Measurements from ENCODE around the gene PTEN. TPM values are rescaled to one million over a fixed set of nuclear protein-coding genes. Genes with fewer than 3 reads are reported as not detected.

PTEN gene
- total RNA-seq, 1 donor from 2014 or later, result 121 TPM

DNA sequence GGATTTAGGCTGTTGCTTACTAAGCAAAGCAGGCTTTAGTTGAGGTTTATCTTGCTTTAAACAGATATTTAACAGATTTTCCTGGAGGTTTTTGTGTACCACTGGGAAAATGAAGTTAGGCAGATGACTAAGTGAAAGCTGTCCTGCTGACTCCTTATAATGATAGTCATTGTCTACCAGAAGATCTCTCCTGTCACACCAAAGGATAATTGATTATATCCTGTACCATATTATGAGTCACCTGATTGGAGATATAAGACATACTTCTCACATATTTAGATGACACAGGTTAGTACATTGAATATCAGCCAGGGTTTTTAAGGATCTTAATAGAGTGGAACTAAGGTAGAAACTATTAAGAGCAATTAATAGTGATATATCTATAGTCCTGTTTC is 68.4 kb downstream of the PTEN start:
- peaks cover 63% of the 10 kb centered on the region for H3K4me1 ChIP-seq
- TF ChIP-seq POLR2A (IDR thresholded peaks at IDR 0.05) (no peak), POLR2AphosphoS5 (IDR thresholded peaks at IDR 0.05; ENCODE audit: insufficient read depth in 1 of 2, low read depth in 1 of 2) (no peak)
- TF ChIP-seq, protein P1, sequence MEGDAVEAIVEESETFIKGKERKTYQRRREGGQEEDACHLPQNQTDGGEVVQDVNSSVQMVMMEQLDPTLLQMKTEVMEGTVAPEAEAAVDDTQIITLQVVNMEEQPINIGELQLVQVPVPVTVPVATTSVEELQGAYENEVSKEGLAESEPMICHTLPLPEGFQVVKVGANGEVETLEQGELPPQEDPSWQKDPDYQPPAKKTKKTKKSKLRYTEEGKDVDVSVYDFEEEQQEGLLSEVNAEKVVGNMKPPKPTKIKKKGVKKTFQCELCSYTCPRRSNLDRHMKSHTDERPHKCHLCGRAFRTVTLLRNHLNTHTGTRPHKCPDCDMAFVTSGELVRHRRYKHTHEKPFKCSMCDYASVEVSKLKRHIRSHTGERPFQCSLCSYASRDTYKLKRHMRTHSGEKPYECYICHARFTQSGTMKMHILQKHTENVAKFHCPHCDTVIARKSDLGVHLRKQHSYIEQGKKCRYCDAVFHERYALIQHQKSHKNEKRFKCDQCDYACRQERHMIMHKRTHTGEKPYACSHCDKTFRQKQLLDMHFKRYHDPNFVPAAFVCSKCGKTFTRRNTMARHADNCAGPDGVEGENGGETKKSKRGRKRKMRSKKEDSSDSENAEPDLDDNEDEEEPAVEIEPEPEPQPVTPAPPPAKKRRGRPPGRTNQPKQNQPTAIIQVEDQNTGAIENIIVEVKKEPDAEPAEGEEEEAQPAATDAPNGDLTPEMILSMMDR (IDR thresholded peaks at IDR 0.05), result no peak
- no peak for DNase-seq (ENCODE audit: extremely low spot score in 2 of 2)
- no peak overlapping the region for H3K27ac ChIP-seq
- H3K9me3 ChIP-seq, result no peaks in the 10 kb centered on the region
- intact Hi-C loops (cut with DNase I), result no loop called here
- H3K36me3 ChIP-seq, result peaks cover 0 to 13% of the 10 kb centered on the region in 2 donors
- no peak overlapping the region for H3K4me3 ChIP-seq
- H3K27me3 ChIP-seq, result no peaks in the 10 kb centered on the region

DNA sequence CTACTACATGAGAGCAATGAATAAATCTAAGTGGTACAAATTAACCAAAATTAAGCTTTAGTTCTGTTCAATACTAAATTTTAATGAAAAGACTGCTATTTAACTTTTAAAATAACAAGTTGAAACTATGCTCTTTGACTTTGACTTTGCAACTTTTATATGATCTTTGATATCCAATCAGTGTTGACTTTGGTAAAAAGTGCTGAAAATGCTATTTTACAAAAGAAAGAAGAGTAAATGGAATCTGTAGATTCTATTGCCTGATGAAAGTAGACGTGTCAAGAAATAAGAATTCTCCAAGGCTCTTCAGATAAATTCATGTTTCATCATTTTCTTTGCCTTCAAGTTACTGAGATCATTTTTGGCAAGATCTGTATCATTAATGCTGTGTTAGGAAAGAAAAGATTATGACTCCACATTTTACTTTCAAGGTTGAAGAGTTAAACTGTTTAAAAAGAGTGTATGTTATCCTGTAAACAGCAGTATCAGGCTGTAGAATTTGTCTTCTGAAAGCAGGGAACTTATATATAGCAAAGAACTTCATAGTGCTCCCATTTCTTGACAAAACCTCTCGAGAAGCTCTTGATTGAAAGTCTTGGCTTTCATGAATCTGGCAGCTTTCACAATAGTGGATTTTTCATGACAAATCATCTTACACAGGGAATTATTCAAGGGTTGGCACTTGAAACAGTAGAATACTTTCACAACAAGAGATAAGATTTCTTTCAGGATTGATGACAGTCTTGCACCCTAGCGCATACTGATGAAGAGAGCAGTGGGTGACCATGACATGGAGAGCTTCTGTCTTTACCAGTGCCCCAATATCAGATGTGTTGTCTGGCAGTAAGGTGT is 72.1 kb downstream of the PTEN start:
- H3K36me3 ChIP-seq, result peaks cover 0 to 13% of the 10 kb centered on the region in 2 donors
- peaks cover 39% of the 10 kb centered on the region for H3K4me1 ChIP-seq
- intact Hi-C loops (cut with DNase I), result no loop called here

DNA sequence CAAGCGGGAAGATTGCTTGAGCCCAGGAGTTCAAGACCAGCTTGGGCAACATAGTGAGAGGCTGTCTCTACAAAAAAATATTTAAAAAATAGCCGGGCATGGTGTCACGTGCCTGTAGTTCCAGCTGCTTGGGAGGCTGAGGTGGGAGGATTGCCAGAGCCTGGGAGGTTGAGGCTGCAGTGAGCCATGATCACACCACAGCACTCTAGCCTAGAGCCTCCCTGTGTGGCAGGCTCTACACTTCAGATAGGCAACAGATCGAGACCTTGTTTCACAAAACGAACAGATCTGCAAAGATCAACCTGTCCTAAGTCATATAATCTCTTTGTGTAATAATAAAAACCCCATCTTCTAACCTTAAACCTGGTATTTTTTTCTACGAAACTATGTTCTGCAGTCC is 76.8 kb downstream of the PTEN start:
- H3K4me3 ChIP-seq, result no peak overlapping the region
- no peaks in the 10 kb centered on the region for H3K9me3 ChIP-seq
- peak overlapping the region; percentile 4 for H3K27ac ChIP-seq
- H3K27me3 ChIP-seq, result no peaks in the 10 kb centered on the region
- no peaks in the 10 kb centered on the region for H3K36me3 ChIP-seq
- peaks cover 21% of the 10 kb centered on the region for H3K4me1 ChIP-seq
- TF ChIP-seq POLR2A (IDR thresholded peaks at IDR 0.05) (no peak), POLR2AphosphoS5 (IDR thresholded peaks at IDR 0.05; ENCODE audit: insufficient read depth in 1 of 2, low read depth in 1 of 2) (no peak)
- TF ChIP-seq, protein P1 (IDR thresholded peaks at IDR 0.05), result no peak
- intact Hi-C loops (cut with DNase I), result no loop called here
- DNase-seq (ENCODE audit: extremely low spot score in 2 of 2), result no peak

More for the DNA sequence above, 72.1 kb downstream of the PTEN start:
- H3K27ac ChIP-seq, result no peak overlapping the region
- TF ChIP-seq, protein P1 (IDR thresholded peaks at IDR 0.05), result no peak
- TF ChIP-seq POLR2A (IDR thresholded peaks at IDR 0.05) (no peak), POLR2AphosphoS5 (IDR thresholded peaks at IDR 0.05; ENCODE audit: insufficient read depth in 1 of 2, low read depth in 1 of 2) (no peak)
- DNase-seq (ENCODE audit: extremely low spot score in 2 of 2), result no peak
- no peaks in the 10 kb centered on the region for H3K27me3 ChIP-seq
- H3K9me3 ChIP-seq, result no peaks in the 10 kb centered on the region
- H3K4me3 ChIP-seq, result no peak overlapping the region

DNA sequence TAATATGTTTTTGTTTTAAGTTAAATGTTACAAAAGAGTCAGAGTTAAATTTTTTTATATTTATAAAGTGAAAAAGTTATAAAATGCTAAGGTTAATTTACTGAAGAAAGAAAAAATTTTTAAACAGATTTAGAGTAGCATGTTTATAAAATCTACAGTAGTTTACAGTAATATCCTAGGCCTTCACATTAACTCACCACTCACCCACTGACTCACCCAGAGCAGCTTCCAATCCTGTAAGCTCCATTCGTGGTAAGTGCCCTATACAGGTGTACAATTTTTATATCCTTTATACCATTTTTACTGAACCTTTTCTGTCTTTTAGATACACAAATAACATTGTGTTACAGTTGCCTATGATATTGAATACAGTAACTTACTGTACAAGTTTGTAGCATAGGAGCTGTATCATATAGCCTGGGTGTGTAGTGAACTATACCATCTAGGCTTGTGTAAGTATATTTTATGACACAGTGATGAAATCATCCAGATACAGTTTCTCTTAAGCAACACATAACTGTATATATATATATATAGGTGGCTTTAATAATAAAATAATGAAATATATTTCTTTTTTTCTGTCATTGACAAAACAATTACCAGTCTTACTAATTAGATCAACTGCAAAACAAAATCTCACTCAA is 79.6 kb downstream of the PTEN start:
- H3K9me3 ChIP-seq, result no peaks in the 10 kb centered on the region
- no peaks in the 10 kb centered on the region for H3K27me3 ChIP-seq
- no peak overlapping the region for H3K4me3 ChIP-seq
- DNase-seq (ENCODE audit: extremely low spot score in 2 of 2), result no peak
- TF ChIP-seq POLR2A (IDR thresholded peaks at IDR 0.05) (no peak), POLR2AphosphoS5 (IDR thresholded peaks at IDR 0.05; ENCODE audit: insufficient read depth in 1 of 2, low read depth in 1 of 2) (no peak)
- TF ChIP-seq, protein P1 (IDR thresholded peaks at IDR 0.05), result no peak
- H3K36me3 ChIP-seq, result no peaks in the 10 kb centered on the region
- peaks cover 27% of the 10 kb centered on the region for H3K4me1 ChIP-seq
- no peak overlapping the region for H3K27ac ChIP-seq
- intact Hi-C loops (cut with DNase I), result no loop called here

DNA sequence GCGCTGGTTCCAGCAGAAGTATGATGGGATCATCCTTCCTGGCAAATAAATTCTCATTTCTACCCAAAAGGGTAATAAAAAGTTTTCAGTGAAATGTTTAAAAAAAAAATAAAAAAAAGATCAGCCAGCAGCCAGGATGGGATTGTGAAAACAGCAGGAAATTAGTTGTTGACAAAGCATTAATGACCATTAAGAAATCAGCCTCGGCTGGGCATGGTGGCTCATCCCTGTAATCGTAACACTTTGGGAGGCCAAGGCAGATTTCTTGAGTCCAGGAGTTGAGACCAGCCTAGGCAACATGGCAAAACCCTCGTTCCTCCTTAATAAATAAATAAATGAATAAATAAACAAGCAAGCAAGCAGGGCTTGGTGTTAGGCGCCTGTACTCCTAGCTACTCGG is 82.6 kb downstream of the PTEN start:
- TF ChIP-seq, protein P1 (IDR thresholded peaks at IDR 0.05), result no peak
- TF ChIP-seq POLR2A (IDR thresholded peaks at IDR 0.05) (no peak), POLR2AphosphoS5 (IDR thresholded peaks at IDR 0.05; ENCODE audit: insufficient read depth in 1 of 2, low read depth in 1 of 2) (no peak)
- H3K27me3 ChIP-seq, result no peaks in the 10 kb centered on the region
- no peak overlapping the region for H3K27ac ChIP-seq
- no peak for DNase-seq (ENCODE audit: extremely low spot score in 2 of 2)
- intact Hi-C loops (cut with DNase I), result no loop called here
- no peaks in the 10 kb centered on the region for H3K9me3 ChIP-seq
- peaks cover 17% of the 10 kb centered on the region for H3K4me1 ChIP-seq
- H3K36me3 ChIP-seq, result no peaks in the 10 kb centered on the region
- no peak overlapping the region for H3K4me3 ChIP-seq
